Glutamatergic neuron (in vitro differentiated cells): ENCODE measurements around the gene DNAL1. TPM values are rescaled to one million over a fixed set of nuclear protein-coding genes. Genes with fewer than 3 reads are reported as not detected.
"Not testable (repeated sequence)": the region's sequence is repeated elsewhere in the genome, so short reads cannot be mapped to it uniquely, and the experiment has no call there.

Source experiments
- DNase-seq: peaks from one replicate; pipeline ENCODE4 v3.0.0; 2022
- H3K27ac Mint-ChIP-seq: one replicate; pipeline ENCODE4 v1.8.0; 2020; ENCODE audit warnings: mild to moderate bottlenecking, mixed read lengths, inconsistent platforms; ENCODE audit not compliant: unreplicated experiment
- H3K27me3 Mint-ChIP-seq: one replicate; pipeline ENCODE4 v1.8.0; 2020; ENCODE audit warnings: mild to moderate bottlenecking, moderate library complexity, mixed read lengths, inconsistent platforms; ENCODE audit not compliant: unreplicated experiment
- H3K36me3 Mint-ChIP-seq: one replicate; pipeline ENCODE4 v1.8.0; 2020; ENCODE audit warnings: mild to moderate bottlenecking, mixed read lengths, inconsistent platforms; ENCODE audit not compliant: unreplicated experiment
- H3K4me1 Mint-ChIP-seq: one replicate; pipeline ENCODE4 v1.8.0; 2020; ENCODE audit warnings: mild to moderate bottlenecking, low read depth, mixed read lengths, inconsistent platforms; ENCODE audit not compliant: unreplicated experiment
- H3K4me3 Mint-ChIP-seq: one replicate; pipeline ENCODE4 v1.8.0; 2020; ENCODE audit warnings: mild to moderate bottlenecking, mixed read lengths, inconsistent platforms; ENCODE audit not compliant: unreplicated experiment
- H3K9me3 Mint-ChIP-seq: one replicate; pipeline ENCODE4 v1.8.0; 2020; ENCODE audit warnings: mild to moderate bottlenecking, moderate library complexity, mixed read lengths, inconsistent platforms; ENCODE audit not compliant: unreplicated experiment
- total RNA-seq: library from RNA; stranded (reverse); fragmentation: NEBNext Ultra II Directional; extraction: Animal tissue kit (Norgen Biotek cat#: 25700); gene quantifications from one replicate; pipeline ENCODE4 v1.2.1, GENCODE V29; 2021; ENCODE audit not compliant: unreplicated experiment
- TF ChIP-seq, protein P1 (sequence below): fragments of 200-600 bp; sonication (generic); IDR thresholded peaks from one replicate; pipeline ENCODE4 v1.5.0; 2021; ENCODE audit not compliant: partially characterized antibody, unreplicated experiment

The DNAL1 gene
- total RNA-seq, 1 donor from 2014 or later: 18.5 TPM

DNA sequence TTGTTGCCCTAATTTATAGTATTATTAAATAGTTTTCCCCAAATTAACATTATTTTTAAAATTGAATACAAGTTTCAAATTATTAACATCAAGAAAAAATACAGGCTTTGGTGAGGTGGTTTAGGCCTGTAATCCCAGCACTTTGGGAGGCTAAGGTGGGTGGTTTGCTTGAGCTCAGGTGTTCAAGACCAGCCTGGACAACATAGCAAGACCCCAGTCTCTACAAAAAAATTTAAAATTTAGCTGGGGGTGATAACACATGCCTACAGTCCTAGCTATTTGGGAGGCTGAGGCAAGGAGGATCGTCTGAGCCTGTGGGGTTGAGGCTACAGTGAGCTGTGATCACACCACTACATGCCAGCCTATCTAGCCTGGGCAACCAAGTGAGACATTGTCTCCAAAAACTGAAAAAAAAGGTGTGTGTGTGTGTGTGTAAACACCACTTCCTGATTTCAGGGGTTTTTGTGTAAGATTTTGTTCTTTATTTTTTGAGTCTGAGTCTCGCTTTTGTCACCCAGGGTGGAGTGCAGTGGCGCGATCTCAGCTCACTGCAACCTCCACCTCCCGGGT lies 3.9 kb upstream of the DNAL1 start:
- no peak for DNase-seq
- Mint-ChIP-seq H3K4me1 (peaks cover 10% of the 10 kb centered on the region), H3K36me3 (no peaks in the 10 kb centered on the region), H3K27ac (no peak overlapping the region), H3K4me3 (no peak overlapping the region), H3K27me3 (peaks cover 4% of the 10 kb centered on the region), H3K9me3 (peaks cover 4% of the 10 kb centered on the region)
- TF ChIP-seq, protein P1, sequence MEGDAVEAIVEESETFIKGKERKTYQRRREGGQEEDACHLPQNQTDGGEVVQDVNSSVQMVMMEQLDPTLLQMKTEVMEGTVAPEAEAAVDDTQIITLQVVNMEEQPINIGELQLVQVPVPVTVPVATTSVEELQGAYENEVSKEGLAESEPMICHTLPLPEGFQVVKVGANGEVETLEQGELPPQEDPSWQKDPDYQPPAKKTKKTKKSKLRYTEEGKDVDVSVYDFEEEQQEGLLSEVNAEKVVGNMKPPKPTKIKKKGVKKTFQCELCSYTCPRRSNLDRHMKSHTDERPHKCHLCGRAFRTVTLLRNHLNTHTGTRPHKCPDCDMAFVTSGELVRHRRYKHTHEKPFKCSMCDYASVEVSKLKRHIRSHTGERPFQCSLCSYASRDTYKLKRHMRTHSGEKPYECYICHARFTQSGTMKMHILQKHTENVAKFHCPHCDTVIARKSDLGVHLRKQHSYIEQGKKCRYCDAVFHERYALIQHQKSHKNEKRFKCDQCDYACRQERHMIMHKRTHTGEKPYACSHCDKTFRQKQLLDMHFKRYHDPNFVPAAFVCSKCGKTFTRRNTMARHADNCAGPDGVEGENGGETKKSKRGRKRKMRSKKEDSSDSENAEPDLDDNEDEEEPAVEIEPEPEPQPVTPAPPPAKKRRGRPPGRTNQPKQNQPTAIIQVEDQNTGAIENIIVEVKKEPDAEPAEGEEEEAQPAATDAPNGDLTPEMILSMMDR: no peak

DNA sequence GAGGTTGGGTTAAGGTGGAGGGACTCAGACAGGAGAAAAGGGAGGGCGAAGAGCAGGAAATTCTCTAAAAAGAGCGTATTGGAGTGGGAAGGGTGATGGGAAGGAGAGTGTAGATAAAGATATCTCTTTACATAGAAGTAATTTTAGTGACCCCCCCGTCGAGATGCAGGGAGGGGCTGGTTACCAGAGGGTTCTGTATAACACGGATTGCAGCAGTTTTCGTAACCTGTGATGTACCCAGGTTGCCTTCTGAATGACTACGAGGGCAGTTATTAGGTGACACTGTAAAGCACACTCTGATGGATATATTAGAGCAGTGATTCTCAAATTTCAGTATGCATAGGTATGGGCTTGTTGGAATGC lies 443 bp downstream of the DNAL1 start:
- Mint-ChIP-seq H3K27me3 (peaks cover 4% of the 10 kb centered on the region), H3K36me3 (no peaks in the 10 kb centered on the region), H3K4me1 (peaks cover 10% of the 10 kb centered on the region), H3K27ac (peak overlapping the region; percentile 98), H3K4me3 (peak overlapping the region; percentile 99), H3K9me3 (peaks cover 4% of the 10 kb centered on the region)
- TF ChIP-seq, protein P1: no peak
- no peak for DNase-seq

DNA sequence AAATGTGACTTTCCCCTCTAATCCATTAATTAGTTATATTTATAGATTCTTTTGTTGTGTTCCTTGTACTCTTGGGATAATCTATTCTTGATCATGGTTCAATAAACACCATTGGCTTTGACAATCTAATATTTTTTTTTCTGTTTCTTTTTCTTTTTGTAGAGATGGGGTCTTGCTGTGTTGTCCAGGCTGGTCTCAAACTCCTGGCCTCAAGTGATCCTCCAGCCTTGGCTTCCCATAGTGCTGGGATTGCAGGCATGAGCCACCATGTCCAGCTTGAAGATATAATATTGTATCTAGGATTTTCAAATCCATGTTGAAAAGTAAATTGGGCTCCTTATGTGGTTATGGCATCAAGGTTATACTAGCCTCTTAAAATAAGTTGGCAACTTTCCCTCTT lies 6.2 kb downstream of the DNAL1 start:
- Mint-ChIP-seq H3K27me3 (no peaks in the 10 kb centered on the region), H3K36me3 (no peaks in the 10 kb centered on the region), H3K4me1 (no peaks in the 10 kb centered on the region), H3K4me3 (no peak overlapping the region), H3K9me3 (no peaks in the 10 kb centered on the region), H3K27ac (no peak overlapping the region)
- no peak for DNase-seq
- TF ChIP-seq, protein P1: no peak

DNA sequence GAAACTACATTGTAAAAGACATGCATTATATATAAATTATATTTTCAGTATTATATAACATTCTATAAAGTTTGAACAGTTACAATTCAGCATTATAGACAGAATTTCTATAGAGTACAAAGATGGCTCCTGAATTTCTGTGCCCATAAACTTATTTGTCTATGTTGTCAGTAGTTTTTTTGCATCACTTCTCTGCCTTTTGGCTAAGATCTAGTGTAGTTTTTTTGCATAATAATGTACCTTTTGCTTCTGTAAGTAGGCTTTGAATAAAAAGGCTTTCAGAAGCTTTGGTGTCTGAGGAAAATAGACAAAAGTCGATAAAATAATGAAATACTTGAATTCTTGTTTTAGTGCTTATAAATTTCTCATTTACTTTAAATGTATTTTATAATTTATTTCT lies 11.1 kb downstream of the DNAL1 start:
- DNase-seq: no peak
- Mint-ChIP-seq H3K27me3 (no peaks in the 10 kb centered on the region), H3K27ac (no peak overlapping the region), H3K4me3 (no peak overlapping the region), H3K9me3 (no peaks in the 10 kb centered on the region), H3K4me1 (no peaks in the 10 kb centered on the region), H3K36me3 (no peaks in the 10 kb centered on the region)
- TF ChIP-seq, protein P1: no peak

DNA sequence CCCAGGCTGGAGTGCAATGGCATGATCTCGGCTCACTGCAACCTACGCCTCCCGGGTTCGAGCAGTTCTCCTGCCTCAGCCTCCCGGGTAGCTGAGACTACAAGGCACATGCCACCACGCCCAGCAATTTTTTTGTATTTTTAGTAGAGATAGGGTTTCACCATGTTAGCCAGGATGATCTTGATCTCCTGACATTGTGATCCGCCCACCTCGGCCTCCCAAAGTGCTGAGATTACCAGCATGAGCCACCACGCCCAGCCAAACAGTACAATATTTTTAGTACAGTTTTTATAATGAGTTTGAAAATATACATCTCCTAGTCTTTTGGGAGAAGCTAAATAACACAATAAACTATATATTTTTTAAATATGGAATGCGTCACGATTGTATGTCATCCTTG lies 14.4 kb downstream of the DNAL1 start:
- not testable (repeated sequence) for H3K4me1 Mint-ChIP-seq, H3K9me3 Mint-ChIP-seq

More for the DNA sequence above, 14.4 kb downstream of the DNAL1 start:
- not testable (repeated sequence) for H3K4me3 Mint-ChIP-seq, H3K36me3 Mint-ChIP-seq, DNase-seq, H3K27ac Mint-ChIP-seq, H3K27me3 Mint-ChIP-seq
